H9 (cell line): ENCODE data around the gene RHEX. TPM values are rescaled to one million over a fixed set of nuclear protein-coding genes. Genes with fewer than 3 reads are reported as not detected.

Experiments used
- DNase-seq: peaks from one replicate; pipeline ENCODE4 v3.0.0-alpha.2; 2017
- H2AFZ ChIP-seq: one replicate; pipeline ENCODE4 v1.6.1; 2013; ENCODE audit warnings: mild to moderate bottlenecking, low read length, control low read depth, moderate library complexity
- H2AK5ac ChIP-seq: 2 replicates; pipeline ENCODE4 v1.6.1; 2013; ENCODE audit warnings: low read length, control low read depth, mixed read lengths; ENCODE audit not compliant: insufficient read length
- H2BK120ac ChIP-seq: one replicate; pipeline ENCODE4 v1.6.1; 2013; ENCODE audit warnings: low read depth, mild to moderate bottlenecking, low read length, control low read depth, inconsistent platforms; ENCODE audit not compliant: poor library complexity, severe bottlenecking
- H2BK12ac ChIP-seq: 2 replicates; pipeline ENCODE4 v1.6.1; 2013; ENCODE audit warnings: low read length, control low read depth, mixed read lengths, low read depth; ENCODE audit not compliant: insufficient read length
- H2BK15ac ChIP-seq: 2 replicates; pipeline ENCODE4 v1.6.1; 2013; ENCODE audit warnings: low read depth, low read length, control low read depth
- H2BK20ac ChIP-seq: one replicate; pipeline ENCODE4 v1.6.1; 2013; ENCODE audit warnings: low read depth, mild to moderate bottlenecking, low read length, control low read depth, inconsistent platforms; ENCODE audit not compliant: poor library complexity, severe bottlenecking
- H2BK5ac ChIP-seq: 2 replicates; pipeline ENCODE4 v1.6.1; 2013; ENCODE audit warnings: low read length, control low read depth, mixed read lengths; ENCODE audit not compliant: insufficient read length
- H3K14ac ChIP-seq: 2 replicates; pipeline ENCODE4 v1.6.1; 2013; ENCODE audit warnings: low read length, control low read depth; ENCODE audit not compliant: insufficient read depth
- H3K18ac ChIP-seq: 2 replicates; pipeline ENCODE4 v1.6.1; 2013; ENCODE audit warnings: low read depth, mild to moderate bottlenecking, mixed read lengths, low read length, control low read depth; ENCODE audit not compliant: insufficient read length
- H3K23ac ChIP-seq: 2 replicates; pipeline ENCODE4 v1.6.1; 2013; ENCODE audit warnings: low read length, control low read depth, mixed read lengths, low read depth; ENCODE audit not compliant: insufficient read length
- H3K23me2 ChIP-seq: 2 replicates; pipeline ENCODE4 v1.6.1; 2013; ENCODE audit warnings: low read depth, mild to moderate bottlenecking, mixed read lengths, low read length, control low read depth; ENCODE audit not compliant: insufficient read length, poor library complexity, severe bottlenecking
- H3K27ac ChIP-seq: 2 replicates; pipeline ENCODE4 v1.5.1; 2013; ENCODE audit warnings: low read length, control low read depth, mixed read lengths, low read depth; ENCODE audit not compliant: insufficient read length
- H3K27me3 ChIP-seq: 2 replicates; pipeline ENCODE4 v1.6.1; 2013; ENCODE audit warnings: low read length, control low read depth, inconsistent platforms; ENCODE audit not compliant: insufficient read depth
- H3K4ac ChIP-seq: 2 replicates; pipeline ENCODE4 v1.6.1; 2013; ENCODE audit warnings: low read depth, mild to moderate bottlenecking, control low read depth, inconsistent platforms, low read length, moderate library complexity
- H3K4me1 ChIP-seq: 2 replicates; pipeline ENCODE4 v1.6.1; 2013; ENCODE audit warnings: low read length, control low read depth, inconsistent platforms; ENCODE audit not compliant: insufficient read depth
- H3K4me2 ChIP-seq: 2 replicates; pipeline ENCODE4 v1.6.1; 2013; ENCODE audit warnings: low read length, control low read depth, mixed read lengths; ENCODE audit not compliant: insufficient read length, insufficient read depth
- H3K56ac ChIP-seq: 2 replicates; pipeline ENCODE4 v1.6.1; 2013; ENCODE audit warnings: low read depth, mild to moderate bottlenecking, mixed read lengths, low read length, control low read depth; ENCODE audit not compliant: insufficient read length
- H3K79me1 ChIP-seq: 2 replicates; pipeline ENCODE4 v1.6.1; 2013; ENCODE audit warnings: low read depth, mild to moderate bottlenecking, moderate library complexity, low read length, control low read depth, inconsistent platforms; ENCODE audit not compliant: insufficient read depth, poor library complexity, severe bottlenecking
- H3K79me2 ChIP-seq: 2 replicates; pipeline ENCODE4 v1.6.1; 2013; ENCODE audit warnings: low read length, control low read depth, inconsistent platforms; ENCODE audit not compliant: insufficient read depth
- H3K9ac ChIP-seq: 2 replicates; pipeline ENCODE4 v1.6.1; 2013; ENCODE audit warnings: low read length, control low read depth, mixed read lengths; ENCODE audit not compliant: insufficient read length; ENCODE audit errors: extremely low read depth
- H3K9me3 ChIP-seq: one replicate; pipeline ENCODE4 v1.6.1; 2013; ENCODE audit warnings: low read depth, low read length, inconsistent platforms; ENCODE audit not compliant: control insufficient read depth
- H3T11ph ChIP-seq: one replicate; pipeline ENCODE4 v1.6.1; 2013; ENCODE audit warnings: mild to moderate bottlenecking, low read length, control low read depth, inconsistent platforms
- H4K20me1 ChIP-seq: one replicate; pipeline ENCODE4 v1.6.1; 2013; ENCODE audit not compliant: control insufficient read depth, insufficient read length, insufficient read depth
- H4K5ac ChIP-seq: 2 replicates; pipeline ENCODE4 v1.6.1; 2013; ENCODE audit warnings: low read depth, mild to moderate bottlenecking, mixed read lengths, low read length, control low read depth; ENCODE audit not compliant: insufficient read length
- H4K8ac ChIP-seq: replicated peaks from 2 replicates; pipeline ENCODE4 v1.6.1; 2013; ENCODE audit warnings: low read length, control low read depth, mixed read lengths, low read depth; ENCODE audit not compliant: insufficient read length
- H4K91ac ChIP-seq: 2 replicates; pipeline ENCODE4 v1.6.1; 2013; ENCODE audit warnings: low read depth, mild to moderate bottlenecking, moderate library complexity, mixed read lengths, low read length, control low read depth; ENCODE audit not compliant: insufficient read length
- H3K27ac Mint-ChIP-seq, 3 experiments: 2 replicates in 2 of 3; 3 replicates in 1 of 3; pipeline ENCODE4 v1.8.0; 2020 to 2021; ENCODE audit warnings: mixed read lengths in 3 of 3, mild to moderate bottlenecking in 1 of 3, moderate library complexity in 1 of 3
- H3K27me3 Mint-ChIP-seq: 2 replicates; pipeline ENCODE4 v1.8.0; 2021; ENCODE audit warnings: low read depth, mild to moderate bottlenecking, moderate library complexity, mixed read lengths
- H3K36me3 Mint-ChIP-seq, 3 experiments: 2 replicates in 2 of 3; 3 replicates in 1 of 3; pipeline ENCODE4 v1.8.0; 2020 to 2021; ENCODE audit warnings: low read depth in 3 of 3, mixed read lengths in 3 of 3; ENCODE audit not compliant: insufficient read depth in 1 of 3
- H3K4me1 Mint-ChIP-seq, 2 experiments: 2 replicates each; pipeline ENCODE4 v1.8.0; 2020; ENCODE audit warnings: mixed read lengths in 2 of 2
- H3K4me3 Mint-ChIP-seq, 2 experiments: 2 replicates in 1 of 2; 3 replicates in 1 of 2; pipeline ENCODE4 v1.8.0; 2020 to 2021; ENCODE audit warnings: mild to moderate bottlenecking in 2 of 2, mixed read lengths in 2 of 2, moderate library complexity in 1 of 2
- H3K9me3 Mint-ChIP-seq, 2 experiments: 2 replicates in 1 of 2; 3 replicates in 1 of 2; pipeline ENCODE4 v1.8.0; 2020; ENCODE audit warnings: mild to moderate bottlenecking in 2 of 2, mixed read lengths in 2 of 2, moderate library complexity in 1 of 2
- CTCF ChIP-seq: fragments of 200-600 bp; sonication (generic); conservative IDR thresholded peaks from 3 replicates; pipeline ENCODE4 v1.8.0; 2021; ENCODE audit warnings: antibody characterized with exemption, mild to moderate bottlenecking
- WGBS: extraction: QIAGEN DNeasy Blood & Tissue Kit; methylation state at CpG from one replicate; pipeline ENCODE4 v1.1.7; 2013; ENCODE audit warnings: missing lambda C conversion rate, low lambda C conversion rate, mixed read lengths; ENCODE audit not compliant: insufficient read length; ENCODE audit errors: extremely low coverage; 5-methylcytosine and 5-hydroxymethylcytosine counted together
- total RNA-seq: library from RNA; stranded (reverse); gene quantifications from 2 replicates; pipeline ENCODE4 v1.2.1, GENCODE V29; 2021

The RHEX gene
- total RNA-seq, 1 experiment from 2014 or later = not detected

- no peak overlapping the region for H3K9ac ChIP-seq
- no peak overlapping the region for H4K5ac ChIP-seq
- H3K9me3 ChIP-seq = no peaks in the 10 kb centered on the region
- no peak overlapping the region for H4K8ac ChIP-seq
- no peak overlapping the region for H2BK12ac ChIP-seq
- no peak for DNase-seq
- H3K18ac ChIP-seq = no peak overlapping the region
- no peaks in the 10 kb centered on the region for H3K79me2 ChIP-seq
- H3K23me2 ChIP-seq = peaks cover 3% of the 10 kb centered on the region
- H3K56ac ChIP-seq = no peak overlapping the region
- no peak overlapping the region for H3K14ac ChIP-seq
- no peak overlapping the region for H3K27ac ChIP-seq
- no peak overlapping the region for H2AK5ac ChIP-seq
- Mint-ChIP-seq H3K27ac (no peak overlapping the region), H3K36me3 (no peaks in the 10 kb centered on the region; a peak in 1 of 7 replicates), H3K4me3 (no peak overlapping the region; a peak in 1 of 5 replicates), H3K9me3 (peaks cover 0 to 3% of the 10 kb centered on the region in 2 experiments; a peak in 2 of 5 replicates), H3K4me1 (peaks cover 9 to 18% of the 10 kb centered on the region in 2 experiments), H3K27me3 (peaks cover 9% of the 10 kb centered on the region)
- H2BK20ac ChIP-seq = no peak overlapping the region
- peaks cover 2% of the 10 kb centered on the region for H4K20me1 ChIP-seq
- no peak overlapping the region for H2BK120ac ChIP-seq
- no peaks in the 10 kb centered on the region for H3K79me1 ChIP-seq
- WGBS = no CpG with 5 or more reads among the region's 8 CpGs
- TF ChIP-seq CTCF = no peak
- no peak overlapping the region for H2AFZ ChIP-seq
- no peak overlapping the region for H2BK15ac ChIP-seq
- H3K27me3 ChIP-seq = no peaks in the 10 kb centered on the region
- H4K91ac ChIP-seq = no peak overlapping the region
- H2BK5ac ChIP-seq = no peak overlapping the region
- H3T11ph ChIP-seq = no peak overlapping the region
- H3K4me2 ChIP-seq = no peak overlapping the region
- H3K4ac ChIP-seq = no peak overlapping the region
- H3K23ac ChIP-seq = no peak overlapping the region
- no peaks in the 10 kb centered on the region for H3K4me1 ChIP-seq
Measured at GRCh38 chr1:206005778-206006180, 47.2 kb upstream of the RHEX start.
